Natural killer cell (primary cell): ENCODE measurements around the gene SCRT2. TPM values are rescaled to one million over a fixed set of nuclear protein-coding genes. Genes with fewer than 3 reads are reported as not detected.

Source experiments
- ATAC-seq, 3 donors: fragments of 150-1000 bp in 2 of 3; fragments of 200-7000 bp in 1 of 3; cut with Tn5 transposase; 1 replicate in 1 of 3; 2 replicates in 2 of 3; pipeline ENCODE4 v1.10.0; 2021; ENCODE audit warnings: mild to moderate bottlenecking in 2 of 3, moderate library complexity in 2 of 3
- DNase-seq, 2 donors: peaks; one replicate each; pipeline versions ENCODE4 v3.0.0 to v3.0.0-alpha.2; 2013 to 2021; ENCODE audit warnings: mixed read lengths in 1 of 2
- H3K27ac ChIP-seq: one replicate; pipeline ENCODE4 v1.5.1; 2013; ENCODE audit warnings: mild to moderate bottlenecking, low read length
- H3K27me3 ChIP-seq: one replicate; pipeline ENCODE4 v1.6.1; 2013; ENCODE audit warnings: low read length; ENCODE audit not compliant: control insufficient read depth, insufficient read depth
- H3K36me3 ChIP-seq: one replicate; pipeline ENCODE4 v1.6.1; 2013; ENCODE audit warnings: low read length; ENCODE audit not compliant: control insufficient read depth, insufficient read depth
- H3K4me1 ChIP-seq: one replicate; pipeline ENCODE4 v1.6.1; 2013; ENCODE audit warnings: low read length; ENCODE audit not compliant: control insufficient read depth, insufficient read depth
- H3K4me3 ChIP-seq: one replicate; pipeline ENCODE4 v1.5.1; 2013; ENCODE audit warnings: low read length
- H3K9me3 ChIP-seq: one replicate; pipeline ENCODE4 v1.6.1; 2013; ENCODE audit warnings: low read length; ENCODE audit not compliant: control insufficient read depth, insufficient read depth
- H3K27ac Mint-ChIP-seq, 2 donors: one replicate each; pipeline ENCODE4 v1.8.0; 2022; ENCODE audit warnings: mild to moderate bottlenecking in 2 of 2, mixed read lengths in 2 of 2, moderate library complexity in 1 of 2
- H3K27me3 Mint-ChIP-seq, 2 donors: one replicate each; pipeline ENCODE4 v1.8.0; 2022; ENCODE audit warnings: low read depth in 2 of 2, mixed read lengths in 2 of 2
- H3K36me3 Mint-ChIP-seq: one replicate; pipeline ENCODE4 v1.8.0; 2022; ENCODE audit warnings: mixed read lengths
- H3K4me1 Mint-ChIP-seq, 2 donors: one replicate each; pipeline ENCODE4 v1.8.0; 2022; ENCODE audit warnings: mixed read lengths in 2 of 2
- H3K4me3 Mint-ChIP-seq: one replicate; pipeline ENCODE4 v1.8.0; 2022; ENCODE audit warnings: mild to moderate bottlenecking, moderate library complexity, mixed read lengths
- H3K9me3 Mint-ChIP-seq, 2 donors: one replicate each; pipeline ENCODE4 v1.8.0; 2022; ENCODE audit warnings: mixed read lengths in 2 of 2
- WGBS: methylation state at CpG from one replicate; pipeline ENCODE4 v1.1.7; 2013; ENCODE audit warnings: missing lambda C conversion rate; ENCODE audit not compliant: insufficient coverage; 5-methylcytosine and 5-hydroxymethylcytosine counted together
- intact Hi-C: fragments of 100-400 bp; cut with micrococcal nuclease; formaldehyde crosslinking; loops from one replicate; pipeline ENCODE4 v1.14.2; 2022
- total RNA-seq, 4 donors: library from RNA; stranded (reverse); fragments of 120-200 nt in 1 of 4; gene quantifications; one replicate each; pipeline versions ENCODE4 v1.2.3 to v1.2.4, GENCODE V29; 2013 to 2022
- TF ChIP-seq, protein P1 (sequence below): fragments of 200-600 bp; IDR thresholded peaks from one replicate; pipeline ENCODE4 v1.8.0; 2022; ENCODE audit warnings: antibody characterized with exemption

Gene SCRT2
- total RNA-seq, 3 donors from 2014 or later (not counting 1 experiment from before 2014, with no cell fraction given), result not detected

DNA sequence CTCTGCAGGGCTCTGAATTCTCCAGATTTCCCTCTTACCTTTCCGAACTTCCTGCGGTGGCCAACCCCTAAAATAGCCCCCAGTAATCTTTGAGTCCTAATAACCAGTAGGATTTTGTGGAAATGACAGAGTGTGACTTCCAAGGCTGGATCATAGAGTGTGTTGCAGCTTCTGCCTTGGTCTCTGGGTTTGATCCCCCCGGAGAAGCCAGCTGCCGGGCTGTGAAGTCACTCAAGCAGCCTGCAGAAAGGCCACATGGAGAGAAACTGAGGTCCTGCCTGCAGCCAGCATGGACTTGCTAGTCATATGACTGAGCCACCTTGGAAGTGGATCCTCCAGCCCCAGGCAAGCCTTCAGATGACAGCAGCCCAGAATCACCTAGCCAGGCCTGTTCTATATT lies 46.3 kb upstream of the SCRT2 start:
- no peak overlapping the region for H3K27ac Mint-ChIP-seq
- H3K9me3 Mint-ChIP-seq, result no peaks in the 10 kb centered on the region
- H3K27me3 ChIP-seq, result peaks cover 4% of the 10 kb centered on the region
- no peak for ATAC-seq
- no peaks in the 10 kb centered on the region for H3K4me1 ChIP-seq
- intact Hi-C loops, result no loop called here
- H3K36me3 Mint-ChIP-seq, result no peaks in the 10 kb centered on the region
- no peaks in the 10 kb centered on the region for H3K36me3 ChIP-seq
- TF ChIP-seq, protein P1, sequence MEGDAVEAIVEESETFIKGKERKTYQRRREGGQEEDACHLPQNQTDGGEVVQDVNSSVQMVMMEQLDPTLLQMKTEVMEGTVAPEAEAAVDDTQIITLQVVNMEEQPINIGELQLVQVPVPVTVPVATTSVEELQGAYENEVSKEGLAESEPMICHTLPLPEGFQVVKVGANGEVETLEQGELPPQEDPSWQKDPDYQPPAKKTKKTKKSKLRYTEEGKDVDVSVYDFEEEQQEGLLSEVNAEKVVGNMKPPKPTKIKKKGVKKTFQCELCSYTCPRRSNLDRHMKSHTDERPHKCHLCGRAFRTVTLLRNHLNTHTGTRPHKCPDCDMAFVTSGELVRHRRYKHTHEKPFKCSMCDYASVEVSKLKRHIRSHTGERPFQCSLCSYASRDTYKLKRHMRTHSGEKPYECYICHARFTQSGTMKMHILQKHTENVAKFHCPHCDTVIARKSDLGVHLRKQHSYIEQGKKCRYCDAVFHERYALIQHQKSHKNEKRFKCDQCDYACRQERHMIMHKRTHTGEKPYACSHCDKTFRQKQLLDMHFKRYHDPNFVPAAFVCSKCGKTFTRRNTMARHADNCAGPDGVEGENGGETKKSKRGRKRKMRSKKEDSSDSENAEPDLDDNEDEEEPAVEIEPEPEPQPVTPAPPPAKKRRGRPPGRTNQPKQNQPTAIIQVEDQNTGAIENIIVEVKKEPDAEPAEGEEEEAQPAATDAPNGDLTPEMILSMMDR, result no peak
- no peaks in the 10 kb centered on the region for H3K4me1 Mint-ChIP-seq
- peaks cover 27 to 30% of the 10 kb centered on the region in 2 donors for H3K27me3 Mint-ChIP-seq
- no peak overlapping the region for H3K27ac ChIP-seq
- WGBS, result 92% methylated on average over 2 of the region's 4 CpGs
- H3K4me3 ChIP-seq, result no peak overlapping the region
- H3K4me3 Mint-ChIP-seq, result no peak overlapping the region
- H3K9me3 ChIP-seq, result no peaks in the 10 kb centered on the region
- DNase-seq, result no peak

GRCh38 chr20:719816-720215 lies 44.2 kb upstream of the SCRT2 start:
- Mint-ChIP-seq H3K9me3 (no peaks in the 10 kb centered on the region), H3K27ac (no peak overlapping the region), H3K4me3 (no peak overlapping the region), H3K27me3 (peaks cover 19 to 21% of the 10 kb centered on the region in 2 donors), H3K4me1 (no peaks in the 10 kb centered on the region), H3K36me3 (no peaks in the 10 kb centered on the region)
- TF ChIP-seq, protein P1, result no peak
- ATAC-seq (no peak), DNase-seq (no peak)
- Histone ChIP-seq H3K4me1 (no peaks in the 10 kb centered on the region), H3K27me3 (no peaks in the 10 kb centered on the region), H3K9me3 (no peaks in the 10 kb centered on the region), H3K4me3 (no peak overlapping the region), H3K27ac (no peak overlapping the region), H3K36me3 (no peaks in the 10 kb centered on the region)
- WGBS, result 89% methylated on average over 10 of the region's 11 CpGs
- intact Hi-C loops, result no loop called here

DNA sequence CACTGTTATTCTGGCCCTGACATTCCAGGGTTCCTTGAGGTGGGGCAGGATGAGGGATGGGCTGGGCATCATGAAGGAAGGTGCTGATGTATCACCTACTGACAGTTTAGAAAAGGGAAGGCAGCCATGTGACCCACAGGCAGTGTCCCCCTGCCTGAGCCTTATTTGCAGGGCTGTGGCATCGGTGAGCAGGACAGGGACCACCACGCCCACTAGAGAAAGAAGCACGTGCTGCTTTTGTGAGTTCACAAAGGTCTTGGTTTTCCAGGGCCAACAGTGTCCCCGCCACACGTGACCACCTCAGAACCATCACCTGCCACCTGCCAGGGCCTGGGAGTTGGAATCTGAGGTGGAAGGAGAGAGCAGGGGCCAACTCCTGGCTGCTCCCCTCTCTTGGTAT lies 43.5 kb upstream of the SCRT2 start:
- H3K4me1 ChIP-seq, result no peaks in the 10 kb centered on the region
- no peak overlapping the region for H3K4me3 ChIP-seq
- no peaks in the 10 kb centered on the region for H3K36me3 ChIP-seq
- Mint-ChIP-seq H3K4me3 (no peak overlapping the region), H3K27ac (no peak overlapping the region), H3K36me3 (no peaks in the 10 kb centered on the region), H3K27me3 (peaks cover 16 to 19% of the 10 kb centered on the region in 2 donors), H3K4me1 (no peaks in the 10 kb centered on the region), H3K9me3 (no peaks in the 10 kb centered on the region)
- WGBS, result 77% methylated on average over 5 of the region's 5 CpGs
- TF ChIP-seq, protein P1, result no peak
- no peaks in the 10 kb centered on the region for H3K9me3 ChIP-seq
- DNase-seq (no peak), ATAC-seq (no peak)
- no peaks in the 10 kb centered on the region for H3K27me3 ChIP-seq
- intact Hi-C loops, result no loop called here
- no peak overlapping the region for H3K27ac ChIP-seq

- H3K9me3 ChIP-seq, result no peaks in the 10 kb centered on the region
- intact Hi-C loops, result no loop called here
- DNase-seq (no peak), ATAC-seq (no peak)
- no peaks in the 10 kb centered on the region for H3K27me3 ChIP-seq
- Mint-ChIP-seq H3K4me1 (no peaks in the 10 kb centered on the region), H3K27me3 (peaks cover 17 to 21% of the 10 kb centered on the region in 2 donors), H3K27ac (no peak overlapping the region), H3K9me3 (no peaks in the 10 kb centered on the region), H3K4me3 (no peak overlapping the region), H3K36me3 (no peaks in the 10 kb centered on the region)
- TF ChIP-seq, protein P1, result no peak
- WGBS, result 71% methylated on average over 5 of the region's 5 CpGs
- H3K4me3 ChIP-seq, result no peak overlapping the region
- no peaks in the 10 kb centered on the region for H3K36me3 ChIP-seq
- no peaks in the 10 kb centered on the region for H3K4me1 ChIP-seq
- no peak overlapping the region for H3K27ac ChIP-seq
Measured at GRCh38 chr20:717832-718231, 42.2 kb upstream of the SCRT2 start.
